HG02610 (cell line): ENCODE results near the gene SLX4.

ENCODE experiments used
- ATAC-seq: cut with Tn5 transposase; IDR thresholded peaks from one replicate; pipeline ENCODE4 v1.9.1; 2021; ENCODE audit warnings: mild to moderate bottlenecking, moderate library complexity; ENCODE audit not compliant: unreplicated experiment

The SLX4 gene

DNA sequence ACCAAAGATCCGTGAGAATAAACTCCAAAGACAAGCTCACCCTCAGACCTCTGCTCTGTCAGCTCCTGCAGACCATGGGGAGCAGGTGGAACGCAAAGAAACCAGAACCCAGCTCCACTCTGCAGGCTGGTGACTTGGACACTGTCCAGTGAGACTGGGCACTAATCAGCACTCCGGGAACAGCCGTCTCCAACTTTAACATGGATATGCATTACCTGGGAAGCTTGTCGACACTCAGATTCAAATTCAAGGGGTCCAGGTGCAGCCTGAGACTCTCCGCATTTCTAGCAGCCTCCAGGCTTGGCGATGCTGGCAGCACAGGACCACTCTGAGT lies 9.1 kb downstream of the SLX4 start:
- no peak for ATAC-seq

DNA sequence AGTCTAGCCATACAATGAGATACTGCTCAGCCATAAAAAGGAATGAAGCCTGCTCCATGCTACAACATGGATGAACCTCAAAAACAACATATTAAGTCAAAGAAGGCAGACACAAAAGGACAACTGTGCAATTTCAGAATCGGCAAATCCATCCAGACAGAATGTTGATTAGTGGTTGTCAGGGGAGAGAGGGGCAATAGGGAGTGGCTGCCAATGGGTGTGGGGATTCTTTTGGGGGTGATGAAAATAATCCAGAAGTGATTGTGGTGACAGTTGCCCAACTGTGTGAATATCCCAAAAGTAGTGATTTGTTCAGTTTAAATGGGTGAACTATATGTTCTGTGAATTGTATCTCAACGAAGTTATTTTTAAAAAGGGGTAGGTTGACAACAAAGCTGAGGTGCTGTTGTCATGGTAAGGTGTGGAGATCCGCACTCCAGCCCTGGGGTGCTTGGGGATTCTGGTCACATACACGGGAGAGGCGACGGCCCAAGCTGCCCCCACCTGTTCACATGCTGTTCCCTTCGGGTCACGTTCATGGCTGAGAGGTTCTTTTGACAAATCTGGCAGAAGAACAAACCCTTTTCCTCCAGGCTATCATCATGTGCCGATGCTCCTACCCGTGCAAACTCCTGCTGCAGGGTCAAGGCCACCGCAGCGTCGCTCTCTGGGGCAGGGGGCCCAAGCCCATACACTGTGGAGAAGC lies 9.6 kb downstream of the SLX4 start:
- ATAC-seq: no peak

DNA sequence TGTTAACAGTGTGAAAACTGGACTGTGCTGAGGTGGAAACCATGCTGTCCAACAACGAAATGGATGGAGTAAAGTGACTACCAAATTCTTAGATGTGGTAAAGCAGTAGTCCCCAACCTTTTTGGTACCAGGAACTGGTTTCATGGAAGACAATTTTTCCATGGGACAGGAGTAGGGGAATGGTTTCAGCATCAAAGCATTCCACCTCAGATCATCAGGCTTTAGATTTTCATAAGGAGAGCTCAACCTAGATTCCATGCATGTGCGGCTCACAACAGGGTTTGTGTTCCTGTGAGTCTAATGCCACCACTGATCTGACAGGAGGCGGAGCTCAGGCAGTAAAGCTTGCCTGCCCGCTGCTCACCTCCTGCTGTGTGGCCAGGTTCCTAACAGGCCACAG lies 11.5 kb downstream of the SLX4 start:
- ATAC-seq: no peak

DNA sequence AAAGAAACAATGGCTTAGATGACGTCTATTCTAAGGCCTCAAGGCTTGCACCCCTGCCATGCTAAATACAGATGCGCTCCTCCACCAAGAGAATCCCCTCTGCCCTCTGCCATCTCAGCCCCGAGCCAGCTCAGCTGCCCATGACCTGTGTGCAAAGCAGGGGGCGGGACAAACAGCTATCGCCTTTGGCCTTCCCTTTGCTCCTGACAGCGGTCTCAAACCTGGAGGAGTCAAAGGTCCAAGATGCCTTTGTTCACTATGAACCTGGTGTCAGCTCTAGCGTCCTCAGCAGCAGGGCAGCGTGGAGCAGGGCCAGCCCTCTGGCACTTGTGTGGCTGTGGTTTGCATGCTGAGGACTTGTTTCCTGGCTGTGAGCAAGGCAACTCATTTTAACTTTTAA lies 12.3 kb downstream of the SLX4 start:
- ATAC-seq: no peak

DNA sequence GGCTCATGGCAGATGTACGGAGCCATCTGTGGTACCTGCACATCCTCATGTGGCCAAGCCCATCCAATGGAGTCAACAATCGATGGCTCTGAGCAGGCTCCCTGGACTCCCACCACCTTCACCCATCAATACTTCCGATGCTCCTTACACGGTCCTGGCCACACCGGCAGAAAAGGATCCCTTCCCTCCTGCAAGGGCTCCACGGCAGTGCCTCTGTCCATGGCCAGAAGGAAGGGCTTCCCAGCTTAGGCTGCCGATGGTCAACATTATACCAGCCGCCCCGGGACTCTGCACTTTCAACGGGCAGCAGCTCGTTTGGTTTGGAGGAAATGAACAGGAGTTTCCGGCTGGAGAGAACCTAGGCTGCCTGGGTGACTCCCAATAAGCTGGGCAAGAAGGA lies 13.2 kb downstream of the SLX4 start:
- no peak for ATAC-seq

DNA sequence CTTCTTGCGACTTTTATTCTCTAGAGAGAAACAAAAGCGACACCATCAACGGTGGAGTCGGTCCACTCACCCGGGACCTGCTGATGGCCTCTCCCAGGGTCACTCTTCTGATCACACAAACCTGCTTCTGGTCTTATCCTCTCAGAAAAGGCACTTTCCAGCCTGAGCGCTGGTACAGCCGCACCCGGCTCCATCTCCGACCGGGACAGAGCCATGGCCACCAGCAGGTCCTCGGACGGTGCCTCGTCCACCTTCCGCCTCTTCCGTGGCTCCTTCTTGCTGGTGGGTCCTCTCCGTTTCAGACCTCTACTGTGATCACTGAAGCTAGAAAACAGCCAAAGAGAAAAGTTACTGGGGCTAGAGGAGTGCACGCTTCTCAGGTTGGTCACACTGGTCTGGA lies 13.7 kb downstream of the SLX4 start:
- no peak for ATAC-seq

DNA sequence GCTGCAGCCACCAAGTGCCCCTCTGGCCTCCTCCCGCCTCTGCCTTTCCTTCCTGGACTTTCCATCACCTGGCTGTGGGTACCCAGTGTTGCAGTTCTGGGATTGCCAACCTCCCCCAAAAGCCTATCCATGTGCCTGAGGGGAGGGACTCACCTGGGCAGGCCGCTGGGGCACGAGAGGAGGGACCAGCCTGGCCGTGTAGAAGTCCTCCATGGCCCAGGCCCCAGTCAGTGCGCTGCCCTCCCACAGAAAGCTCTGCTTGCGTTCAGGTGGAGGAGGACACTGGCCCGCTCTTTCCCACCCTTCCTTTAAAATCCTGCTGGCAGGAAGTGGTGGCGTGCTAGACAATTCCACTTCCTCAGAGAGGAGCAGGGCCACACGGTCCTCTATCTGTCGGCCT lies 14.2 kb downstream of the SLX4 start:
- no peak for ATAC-seq

DNA sequence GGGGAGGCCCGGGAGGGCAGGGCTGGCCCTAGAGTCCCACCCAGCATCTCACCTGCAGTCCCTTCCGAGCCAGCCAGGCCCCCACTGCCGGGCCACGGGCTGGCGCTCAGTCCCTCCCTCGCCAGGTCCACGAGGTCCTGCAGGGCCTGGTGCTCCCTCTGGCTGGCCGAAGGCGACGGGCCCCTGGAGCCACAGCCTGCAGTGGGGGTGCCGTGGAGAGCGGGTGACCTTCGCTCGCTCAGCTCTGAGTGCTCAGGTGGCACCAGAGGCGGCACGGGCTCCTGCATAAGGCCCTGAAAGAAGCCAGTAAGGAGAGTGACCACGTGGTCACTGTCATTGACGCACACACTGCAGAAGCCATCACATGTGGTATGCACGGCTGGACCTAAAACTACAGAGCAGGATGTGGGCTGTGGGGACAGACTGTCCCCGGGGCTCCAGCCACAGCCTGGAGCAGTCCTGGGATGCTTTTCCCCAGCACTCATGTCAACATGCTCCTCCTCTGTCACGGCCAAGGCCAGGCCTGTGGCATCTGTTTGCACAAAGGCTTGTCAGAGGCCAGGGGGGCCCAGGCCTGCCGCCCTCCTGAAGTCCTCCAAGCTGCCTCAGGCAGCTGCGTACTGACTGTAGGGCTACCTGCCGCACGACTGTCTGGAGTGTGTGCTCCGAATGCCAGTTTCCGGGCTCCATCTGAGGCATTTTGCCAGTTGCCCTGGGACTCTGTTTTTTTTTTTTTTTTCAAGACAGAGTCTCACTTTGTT lies 15.1 kb downstream of the SLX4 start:
- no peak for ATAC-seq

DNA sequence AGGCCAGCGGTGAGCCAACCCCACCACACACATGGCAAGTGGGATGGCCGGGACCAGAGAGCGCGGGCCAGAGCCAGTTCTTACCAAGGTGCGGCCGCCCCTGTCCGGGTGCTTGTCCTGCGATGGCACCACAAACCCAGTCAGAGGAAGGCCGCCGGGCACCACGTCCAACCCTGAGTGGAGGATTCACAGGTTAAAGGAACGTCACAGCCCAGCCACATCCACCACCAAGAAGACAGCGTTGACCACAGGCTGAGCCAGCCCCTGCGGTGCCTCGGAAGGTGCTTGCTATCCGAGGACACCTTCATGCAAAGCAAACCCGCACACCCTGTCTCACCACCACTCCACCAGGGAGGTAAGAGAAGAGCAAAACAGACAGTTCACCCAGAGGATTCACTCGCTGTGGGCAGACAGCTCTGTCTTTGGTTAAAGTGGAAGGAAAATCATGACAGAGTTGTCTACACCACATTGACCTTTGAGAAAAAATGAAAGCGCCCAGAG lies 15.8 kb downstream of the SLX4 start:
- ATAC-seq: no peak

DNA sequence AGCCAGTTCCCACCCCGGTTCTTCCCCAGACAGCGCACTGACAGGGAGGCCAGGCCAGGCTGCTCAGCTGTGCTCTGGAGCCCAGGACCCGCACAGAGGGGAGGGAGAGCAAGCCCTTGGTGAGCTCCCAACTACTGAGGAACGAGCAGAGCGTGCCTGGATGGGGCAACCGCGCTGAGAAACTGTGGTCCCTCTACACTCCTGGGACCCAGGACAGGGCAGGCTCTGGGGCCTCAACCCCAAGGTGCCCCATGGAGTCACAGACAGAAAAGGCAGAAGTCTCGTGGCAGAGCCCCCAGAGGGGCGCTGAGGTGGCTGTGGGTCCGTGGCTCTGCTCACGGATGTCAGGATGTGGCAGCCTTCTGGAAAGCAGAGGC lies 16.3 kb downstream of the SLX4 start:
- no peak for ATAC-seq

DNA sequence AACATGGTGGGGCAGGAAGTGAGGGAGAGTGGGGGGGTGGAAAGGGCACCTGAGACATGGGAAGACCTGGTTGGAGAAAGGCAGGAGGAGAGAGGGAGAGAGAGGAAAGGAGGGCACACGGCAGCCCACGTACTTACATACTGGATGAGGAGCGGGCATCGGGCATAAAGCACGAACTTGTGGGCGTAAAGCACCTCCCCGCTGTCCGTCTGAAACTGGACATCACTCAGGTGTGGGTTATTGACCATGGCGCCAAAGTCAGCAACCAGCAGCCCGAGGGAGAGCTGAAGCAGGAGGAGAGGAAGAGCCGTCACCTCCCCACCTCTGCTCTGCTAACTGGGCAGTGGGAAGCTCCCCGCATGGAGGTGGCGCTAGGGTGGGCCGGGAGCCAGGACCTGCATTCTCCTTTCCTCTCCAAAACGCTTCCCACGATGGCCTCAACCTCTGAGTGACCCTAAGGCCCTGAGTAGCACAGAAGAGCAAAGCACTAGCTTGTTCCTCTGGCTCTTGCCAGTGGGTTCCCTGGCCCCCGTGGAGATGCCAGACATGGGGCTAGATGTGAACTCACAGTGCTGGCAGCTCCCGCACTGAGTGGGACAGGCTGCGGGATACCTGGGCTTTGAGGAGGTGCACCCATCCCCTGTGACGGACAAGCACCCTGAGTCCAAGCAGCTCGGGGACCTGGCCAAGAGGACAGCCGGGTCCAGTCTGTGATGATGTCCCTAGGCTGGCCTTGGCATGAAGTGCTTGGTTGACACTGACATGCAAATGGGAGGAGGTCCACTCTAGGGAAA lies 16.9 kb downstream of the SLX4 start:
- no peak for ATAC-seq

DNA sequence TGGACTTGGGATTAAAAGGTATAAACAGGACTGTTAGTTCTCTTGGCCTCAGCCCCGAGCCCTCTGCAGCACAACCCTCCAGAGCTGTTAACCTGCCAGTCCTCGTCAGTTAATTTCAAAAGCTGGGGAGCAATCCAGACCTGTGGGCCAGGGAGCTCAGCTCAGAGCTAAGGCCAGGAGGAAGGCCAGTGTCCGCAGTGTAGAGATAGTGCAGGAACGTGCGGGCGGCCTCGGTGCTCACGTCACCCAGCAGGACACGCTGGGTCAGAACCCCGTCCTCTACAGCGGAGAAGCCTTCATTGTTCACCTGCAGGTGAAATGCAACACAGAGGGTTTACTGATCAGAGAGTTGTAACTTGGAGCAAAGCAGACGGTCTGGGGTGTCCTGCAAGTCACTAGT lies 18.8 kb downstream of the SLX4 start:
- no peak for ATAC-seq

DNA sequence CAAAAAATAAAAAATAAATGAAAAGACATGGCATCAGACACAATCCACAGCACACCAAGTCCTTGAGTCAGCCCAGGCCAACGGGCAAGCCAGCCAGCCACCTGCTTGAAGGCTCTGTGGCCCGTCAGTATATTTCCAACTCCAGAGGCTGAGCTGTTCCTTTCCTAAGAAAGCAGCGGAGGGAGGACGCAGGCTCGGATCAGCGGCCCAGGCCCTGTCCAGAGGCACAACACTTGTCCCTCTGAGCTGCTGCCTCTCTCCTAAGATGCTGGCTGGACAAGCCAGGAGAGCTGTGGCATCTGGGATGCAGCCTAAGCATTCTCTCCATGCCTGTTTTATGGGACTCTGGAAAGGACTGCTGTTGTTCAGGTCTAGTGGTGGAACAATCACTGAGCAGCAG lies 19.4 kb downstream of the SLX4 start:
- no peak for ATAC-seq

DNA sequence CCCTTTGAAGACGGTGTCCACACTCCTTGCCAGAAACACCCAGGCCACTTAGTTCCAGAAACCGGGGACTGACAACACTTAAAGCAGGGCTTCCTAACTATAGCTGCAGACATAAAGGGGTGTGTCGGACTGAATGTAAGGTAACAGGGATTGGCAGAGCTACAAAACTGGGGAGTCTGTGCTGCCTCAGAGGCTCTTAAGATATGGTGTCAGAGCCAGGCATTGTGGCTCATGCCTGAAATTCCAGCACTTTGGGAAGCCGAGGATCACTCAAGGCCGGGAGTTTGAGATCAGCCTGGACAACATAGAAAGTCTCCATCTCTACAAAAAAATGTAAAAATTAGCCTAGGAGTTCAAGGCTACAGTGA lies 20.0 kb downstream of the SLX4 start:
- ATAC-seq: no peak

DNA sequence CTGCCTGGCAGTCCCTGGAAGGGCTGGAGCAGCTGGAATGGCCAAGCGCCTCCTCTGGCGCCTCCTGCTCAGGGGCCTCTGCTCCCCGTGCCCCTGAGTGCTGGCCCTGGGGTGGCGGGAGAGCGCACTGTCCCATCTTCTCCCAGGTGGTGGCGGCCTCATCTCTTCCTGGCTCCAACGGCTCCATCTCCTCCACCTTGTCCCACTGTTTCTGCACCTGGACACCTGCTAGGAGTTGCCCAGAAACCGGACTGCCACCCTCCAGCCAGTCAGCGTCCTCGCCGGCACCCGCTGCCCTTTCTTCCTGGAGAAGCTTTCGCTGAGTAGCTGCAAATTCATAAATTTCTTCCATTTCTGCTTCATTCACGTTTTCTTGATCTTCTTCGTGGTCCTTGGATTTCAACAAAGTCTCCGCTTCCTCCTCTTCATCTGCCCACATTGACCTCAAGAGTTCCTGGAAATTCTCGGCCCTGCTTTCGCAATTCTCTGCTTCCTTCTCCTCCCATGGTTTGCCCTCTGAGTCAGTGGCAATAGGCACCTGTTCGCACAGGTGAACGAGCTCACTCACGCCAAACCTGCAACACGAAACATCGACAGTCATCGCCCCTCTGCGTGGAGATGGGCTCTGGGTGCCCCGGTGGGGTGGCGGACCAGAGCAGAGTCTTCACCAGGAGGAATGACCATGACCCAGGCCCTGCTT lies 20.5 kb downstream of the SLX4 start:
- no peak for ATAC-seq

DNA sequence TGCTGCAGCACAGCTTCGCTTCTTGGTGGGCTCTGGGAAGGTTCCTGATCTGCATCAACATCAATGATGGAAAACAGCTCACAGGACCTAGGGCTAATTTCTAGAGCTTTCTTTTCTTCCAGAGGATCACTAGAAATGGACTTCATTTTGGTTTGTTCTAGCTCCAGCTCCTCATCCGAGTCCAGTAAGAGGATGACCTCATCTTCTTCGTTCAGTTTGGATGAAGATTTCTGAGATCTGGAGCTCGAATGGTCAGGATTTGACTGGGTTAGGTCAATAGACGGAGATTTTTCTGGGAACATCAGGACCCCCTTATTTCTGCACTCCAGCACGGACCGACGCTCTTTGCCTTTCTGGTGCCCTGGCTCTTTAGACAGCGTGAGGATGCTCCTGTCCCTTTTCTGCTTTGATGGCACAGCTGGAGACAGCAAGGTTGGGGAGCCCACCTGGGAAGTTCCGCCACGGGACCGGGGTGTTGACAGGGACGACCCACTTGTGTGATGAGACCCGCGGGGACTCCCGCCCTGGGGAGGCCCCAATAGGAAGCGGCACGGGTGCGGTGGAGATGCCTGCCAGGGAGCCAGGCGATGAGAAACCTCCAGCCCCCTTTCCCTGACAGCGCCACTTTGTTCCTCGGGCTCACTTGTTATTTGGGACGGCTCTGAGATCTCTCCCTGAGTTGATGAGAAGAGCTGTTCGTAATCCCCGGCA lies 21.3 kb downstream of the SLX4 start:
- no peak for ATAC-seq

DNA sequence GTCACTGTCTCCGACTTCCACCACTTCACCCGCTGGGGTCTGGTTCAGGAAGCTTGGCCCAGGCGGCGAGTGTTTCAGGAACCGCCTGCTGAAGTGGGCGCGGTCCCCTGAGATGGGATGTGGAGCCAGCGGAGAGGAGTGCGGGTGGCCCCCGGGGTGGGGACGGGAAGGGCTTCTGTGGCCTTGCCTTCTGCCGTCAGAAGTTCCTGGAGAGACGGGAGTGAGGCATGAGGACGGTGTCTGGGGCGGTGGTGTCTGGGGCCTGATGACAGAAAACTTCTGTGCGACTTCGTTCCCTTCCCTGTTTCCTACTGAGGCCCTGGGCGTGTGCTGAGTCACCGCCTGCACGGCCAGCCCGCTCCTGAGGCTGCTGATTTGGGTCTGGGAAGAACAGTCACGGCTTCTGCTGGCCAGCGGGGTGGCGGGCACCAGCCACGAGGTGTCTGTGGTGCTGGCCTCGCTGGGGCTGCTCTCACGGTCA lies 21.9 kb downstream of the SLX4 start:
- no peak for ATAC-seq

DNA sequence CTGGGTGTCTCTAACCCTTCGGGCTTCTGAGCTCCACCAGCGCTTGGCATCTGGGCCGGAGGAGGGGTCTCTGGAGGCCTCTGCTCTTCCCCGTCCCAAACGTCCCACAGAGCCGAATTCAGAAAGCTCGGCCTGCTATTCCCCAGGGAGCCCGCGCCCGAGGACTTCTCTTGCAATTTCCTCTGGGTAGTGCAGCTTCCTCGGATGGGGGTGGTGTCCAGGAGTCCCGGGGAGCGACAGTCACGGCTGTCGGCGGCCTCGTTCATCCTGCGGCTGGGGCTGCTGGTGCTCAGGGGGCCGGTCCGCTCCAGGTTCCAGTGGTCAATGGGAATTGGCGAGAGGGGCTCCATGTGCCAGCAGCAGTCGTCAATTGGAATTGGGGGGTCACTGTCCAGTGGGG lies 22.4 kb downstream of the SLX4 start:
- ATAC-seq: no peak

DNA sequence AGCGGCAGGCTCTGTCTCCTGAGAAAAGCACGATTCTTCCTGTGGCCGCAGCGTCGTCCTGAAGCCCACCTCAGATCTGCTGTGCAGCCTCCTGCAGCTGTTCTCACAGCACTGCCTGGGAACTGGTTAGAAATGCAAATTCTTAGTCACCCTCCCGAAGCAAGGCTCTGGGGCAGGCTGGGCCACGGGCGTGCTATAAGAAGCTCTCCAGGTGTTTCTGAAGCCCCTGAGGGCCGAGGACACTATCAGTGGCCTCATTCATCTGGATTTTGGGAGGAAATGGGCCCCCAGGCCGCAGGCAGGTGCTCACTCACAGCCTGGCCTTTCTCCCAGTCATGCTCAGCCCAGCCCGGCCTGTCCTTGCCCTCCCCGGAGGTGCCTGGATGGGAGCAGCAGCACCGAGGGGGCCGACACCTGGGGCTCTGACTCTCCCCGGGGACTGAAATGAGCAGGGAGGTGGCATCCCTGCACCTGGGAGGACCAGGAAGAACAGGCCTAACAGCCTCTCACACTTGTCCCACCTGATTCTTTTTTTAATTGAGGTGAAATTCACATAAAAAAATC lies 23.8 kb downstream of the SLX4 start:
- no peak for ATAC-seq

DNA sequence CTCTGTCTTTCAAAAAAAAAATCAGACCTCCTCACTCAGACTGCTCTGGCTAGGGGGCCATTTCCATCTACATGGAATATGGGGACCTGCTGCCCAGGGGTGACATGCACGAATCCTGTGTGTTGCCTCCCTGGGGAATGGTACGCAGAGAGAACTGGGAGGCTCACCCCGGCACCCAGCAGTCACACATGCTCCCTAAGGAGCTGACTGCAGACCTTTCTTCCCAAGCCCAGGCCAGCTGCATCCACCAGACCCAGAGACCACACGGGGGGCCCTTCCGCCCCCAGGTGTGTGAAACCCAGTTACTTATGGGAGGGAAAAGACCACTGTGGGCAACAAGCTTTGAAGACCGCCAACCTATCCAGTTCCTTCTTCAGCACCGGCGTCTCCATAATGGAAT lies 27.0 kb downstream of the SLX4 start:
- no peak for ATAC-seq
